HEK293 (cell line): ENCODE results near the gene TRAM2.
A peak's percentile ranks its signal among the peaks of the same experiment; 100 is the strongest.

ENCODE experiments used
- IKZF3 ChIP-seq: fragments of 450-650 bp; IDR thresholded peaks from 2 replicates; pipeline ENCODE4 v1.5.0; 2018; ENCODE audit warnings: missing biosample characterization, mild to moderate bottlenecking, missing genetic modification characterization, moderate library complexity
- PRDM1 ChIP-seq: fragments of 450-650 bp; formaldehyde crosslinking; IDR thresholded peaks from 2 replicates; pipeline ENCODE4; 2016; ENCODE audit warnings: missing biosample characterization, missing genetic modification characterization
- TSHZ1 ChIP-seq: fragments of 450-650 bp; formaldehyde crosslinking; IDR thresholded peaks from 2 replicates; pipeline ENCODE4 v1.5.1; 2016; ENCODE audit warnings: missing biosample characterization, missing genetic modification characterization, borderline replicate concordance
- ZBTB48 ChIP-seq: fragments of 450-650 bp; formaldehyde crosslinking; IDR thresholded peaks from 2 replicates; pipeline ENCODE4 v1.5.1; 2016; ENCODE audit warnings: missing biosample characterization, missing genetic modification characterization
- ZNF157 ChIP-seq: fragments of 450-650 bp; formaldehyde crosslinking; IDR thresholded peaks from 2 replicates; pipeline ENCODE4 v1.5.1; 2016; ENCODE audit warnings: missing biosample characterization, missing genetic modification characterization
- ZNF2 ChIP-seq: fragments of 450-650 bp; formaldehyde crosslinking; IDR thresholded peaks from 2 replicates; pipeline ENCODE4 v1.5.1; 2016; ENCODE audit warnings: missing biosample characterization, missing genetic modification characterization
- ZNF24 ChIP-seq: fragments of 450-650 bp; formaldehyde crosslinking; IDR thresholded peaks from 2 replicates; pipeline ENCODE4 v1.5.1; 2016; ENCODE audit warnings: missing biosample characterization, missing genetic modification characterization
- ZNF324 ChIP-seq: fragments of 450-650 bp; formaldehyde crosslinking; IDR thresholded peaks from 2 replicates; pipeline ENCODE4 v1.5.1; 2016; ENCODE audit warnings: missing biosample characterization, missing genetic modification characterization
- ZNF366 ChIP-seq: fragments of 450-650 bp; formaldehyde crosslinking; conservative IDR thresholded peaks from 2 replicates; pipeline ENCODE4 v1.5.1; 2016; ENCODE audit warnings: missing biosample characterization, missing genetic modification characterization
- ZNF555 ChIP-seq: fragments of 450-650 bp; formaldehyde crosslinking; conservative IDR thresholded peaks from 2 replicates; pipeline ENCODE4 v1.5.1; 2017; ENCODE audit warnings: missing biosample characterization, mild to moderate bottlenecking, missing genetic modification characterization, inconsistent platforms
- ZNF560 ChIP-seq: fragments of 450-650 bp; formaldehyde crosslinking; IDR thresholded peaks from 2 replicates; pipeline ENCODE4 v1.5.1; 2017; ENCODE audit warnings: missing biosample characterization, missing genetic modification characterization, borderline replicate concordance
- ZSCAN30 ChIP-seq: fragments of 450-650 bp; IDR thresholded peaks from 2 replicates; pipeline ENCODE4 v1.5.1; 2018; ENCODE audit warnings: missing biosample characterization, mild to moderate bottlenecking, missing genetic modification characterization, moderate library complexity
- ZXDB ChIP-seq: fragments of 450-650 bp; formaldehyde crosslinking; IDR thresholded peaks from 2 replicates; pipeline ENCODE4 v1.5.1; 2016; ENCODE audit warnings: missing biosample characterization, missing genetic modification characterization
- TF ChIP-seq, protein P1 (sequence below): fragments of 450-650 bp; formaldehyde crosslinking; IDR thresholded peaks from 2 replicates; pipeline ENCODE4 v1.5.1; 2016; ENCODE audit warnings: missing biosample characterization, missing genetic modification characterization
- TF ChIP-seq, protein P2 (sequence below): fragments of 450-650 bp; formaldehyde crosslinking; IDR thresholded peaks from 2 replicates; pipeline ENCODE4 v1.5.1; 2016; ENCODE audit warnings: missing biosample characterization, missing genetic modification characterization
- TF ChIP-seq, protein P3 (sequence below): fragments of 450-650 bp; formaldehyde crosslinking; IDR thresholded peaks from 2 replicates; pipeline ENCODE4 v1.5.1; 2016; ENCODE audit warnings: missing biosample characterization, missing genetic modification characterization

TRAM2 gene

DNA sequence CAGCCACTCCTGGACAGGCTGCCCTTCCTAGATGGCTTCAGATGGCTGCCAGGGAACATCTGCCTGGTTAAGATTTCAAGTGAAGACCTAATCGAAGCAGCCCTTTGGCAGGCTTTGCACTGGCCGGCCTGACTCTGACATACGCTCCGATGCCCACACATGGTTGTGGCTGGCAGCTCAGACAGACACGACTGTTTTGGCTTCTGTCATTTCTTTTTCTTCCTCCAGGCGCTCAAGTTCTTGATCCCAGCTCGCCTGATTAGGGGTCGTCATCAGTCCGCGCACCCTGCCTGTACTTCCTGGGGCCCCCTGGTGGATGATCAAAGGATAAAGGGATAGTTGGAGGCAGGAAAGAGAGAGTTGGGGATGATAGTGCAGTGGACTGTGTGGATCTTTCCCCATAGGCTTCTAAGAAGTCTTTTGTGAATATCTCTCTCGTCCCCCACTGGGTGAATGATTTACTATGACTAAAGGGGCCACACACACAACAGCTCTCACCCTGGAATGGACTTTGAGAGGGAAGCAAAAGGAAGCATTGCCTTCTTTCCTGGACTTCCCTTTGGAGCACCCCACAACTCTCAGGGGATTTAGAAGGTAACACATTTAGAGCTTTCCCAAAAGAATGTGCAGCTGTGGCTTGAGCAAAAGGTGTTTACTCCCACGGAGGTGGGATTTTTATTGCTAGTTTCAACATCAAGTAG, 21.4 kb upstream of the TRAM2 start (continued):
- TF ChIP-seq IKZF3 (tag by site-specific recombination) = peak; percentile 20; the same call in 1 of the 2 replicates
- TF ChIP-seq ZNF2 (tag by site-specific recombination) = peak; percentile 83
- TF ChIP-seq ZNF157 (tag by site-specific recombination) = no peak
- TF ChIP-seq TSHZ1 (tag by site-specific recombination) = no peak
- TF ChIP-seq, protein P1, sequence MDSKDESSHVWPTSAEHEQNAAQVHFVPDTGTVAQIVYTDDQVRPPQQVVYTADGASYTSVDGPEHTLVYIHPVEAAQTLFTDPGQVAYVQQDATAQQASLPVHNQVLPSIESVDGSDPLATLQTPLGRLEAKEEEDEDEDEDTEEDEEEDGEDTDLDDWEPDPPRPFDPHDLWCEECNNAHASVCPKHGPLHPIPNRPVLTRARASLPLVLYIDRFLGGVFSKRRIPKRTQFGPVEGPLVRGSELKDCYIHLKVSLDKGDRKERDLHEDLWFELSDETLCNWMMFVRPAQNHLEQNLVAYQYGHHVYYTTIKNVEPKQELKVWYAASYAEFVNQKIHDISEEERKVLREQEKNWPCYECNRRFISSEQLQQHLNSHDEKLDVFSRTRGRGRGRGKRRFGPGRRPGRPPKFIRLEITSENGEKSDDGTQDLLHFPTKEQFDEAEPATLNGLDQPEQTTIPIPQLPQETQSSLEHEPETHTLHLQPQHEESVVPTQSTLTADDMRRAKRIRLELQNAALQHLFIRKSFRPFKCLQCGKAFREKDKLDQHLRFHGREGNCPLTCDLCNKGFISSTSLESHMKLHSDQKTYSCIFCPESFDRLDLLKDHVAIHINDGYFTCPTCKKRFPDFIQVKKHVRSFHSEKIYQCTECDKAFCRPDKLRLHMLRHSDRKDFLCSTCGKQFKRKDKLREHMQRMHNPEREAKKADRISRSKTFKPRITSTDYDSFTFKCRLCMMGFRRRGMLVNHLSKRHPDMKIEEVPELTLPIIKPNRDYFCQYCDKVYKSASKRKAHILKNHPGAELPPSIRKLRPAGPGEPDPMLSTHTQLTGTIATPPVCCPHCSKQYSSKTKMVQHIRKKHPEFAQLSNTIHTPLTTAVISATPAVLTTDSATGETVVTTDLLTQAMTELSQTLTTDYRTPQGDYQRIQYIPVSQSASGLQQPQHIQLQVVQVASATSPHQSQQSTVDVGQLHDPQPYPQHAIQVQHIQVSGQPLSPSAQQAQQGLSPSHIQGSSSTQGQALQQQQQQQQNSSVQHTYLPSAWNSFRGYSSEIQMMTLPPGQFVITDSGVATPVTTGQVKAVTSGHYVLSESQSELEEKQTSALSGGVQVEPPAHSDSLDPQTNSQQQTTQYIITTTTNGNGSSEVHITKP (tag by site-specific recombination) = no peak; the same call in 1 of the 2 replicates
- TF ChIP-seq ZBTB48 (tag by site-specific recombination) = peak; percentile 98
- TF ChIP-seq, protein P2, sequence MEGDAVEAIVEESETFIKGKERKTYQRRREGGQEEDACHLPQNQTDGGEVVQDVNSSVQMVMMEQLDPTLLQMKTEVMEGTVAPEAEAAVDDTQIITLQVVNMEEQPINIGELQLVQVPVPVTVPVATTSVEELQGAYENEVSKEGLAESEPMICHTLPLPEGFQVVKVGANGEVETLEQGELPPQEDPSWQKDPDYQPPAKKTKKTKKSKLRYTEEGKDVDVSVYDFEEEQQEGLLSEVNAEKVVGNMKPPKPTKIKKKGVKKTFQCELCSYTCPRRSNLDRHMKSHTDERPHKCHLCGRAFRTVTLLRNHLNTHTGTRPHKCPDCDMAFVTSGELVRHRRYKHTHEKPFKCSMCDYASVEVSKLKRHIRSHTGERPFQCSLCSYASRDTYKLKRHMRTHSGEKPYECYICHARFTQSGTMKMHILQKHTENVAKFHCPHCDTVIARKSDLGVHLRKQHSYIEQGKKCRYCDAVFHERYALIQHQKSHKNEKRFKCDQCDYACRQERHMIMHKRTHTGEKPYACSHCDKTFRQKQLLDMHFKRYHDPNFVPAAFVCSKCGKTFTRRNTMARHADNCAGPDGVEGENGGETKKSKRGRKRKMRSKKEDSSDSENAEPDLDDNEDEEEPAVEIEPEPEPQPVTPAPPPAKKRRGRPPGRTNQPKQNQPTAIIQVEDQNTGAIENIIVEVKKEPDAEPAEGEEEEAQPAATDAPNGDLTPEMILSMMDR (tag by site-specific recombination) = peak; percentile 86
- TF ChIP-seq ZNF324 (tag by site-specific recombination) = 0 out of 2 replicates have a peak, but pooled peaks have one; percentile 49
- peak; percentile 35; the same call in 1 of the 2 replicates for TF ChIP-seq ZXDB (tag by site-specific recombination)
- TF ChIP-seq, protein P3, sequence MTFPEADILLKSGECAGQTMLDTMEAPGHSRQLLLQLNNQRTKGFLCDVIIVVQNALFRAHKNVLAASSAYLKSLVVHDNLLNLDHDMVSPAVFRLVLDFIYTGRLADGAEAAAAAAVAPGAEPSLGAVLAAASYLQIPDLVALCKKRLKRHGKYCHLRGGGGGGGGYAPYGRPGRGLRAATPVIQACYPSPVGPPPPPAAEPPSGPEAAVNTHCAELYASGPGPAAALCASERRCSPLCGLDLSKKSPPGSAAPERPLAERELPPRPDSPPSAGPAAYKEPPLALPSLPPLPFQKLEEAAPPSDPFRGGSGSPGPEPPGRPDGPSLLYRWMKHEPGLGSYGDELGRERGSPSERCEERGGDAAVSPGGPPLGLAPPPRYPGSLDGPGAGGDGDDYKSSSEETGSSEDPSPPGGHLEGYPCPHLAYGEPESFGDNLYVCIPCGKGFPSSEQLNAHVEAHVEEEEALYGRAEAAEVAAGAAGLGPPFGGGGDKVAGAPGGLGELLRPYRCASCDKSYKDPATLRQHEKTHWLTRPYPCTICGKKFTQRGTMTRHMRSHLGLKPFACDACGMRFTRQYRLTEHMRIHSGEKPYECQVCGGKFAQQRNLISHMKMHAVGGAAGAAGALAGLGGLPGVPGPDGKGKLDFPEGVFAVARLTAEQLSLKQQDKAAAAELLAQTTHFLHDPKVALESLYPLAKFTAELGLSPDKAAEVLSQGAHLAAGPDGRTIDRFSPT (tag by site-specific recombination) = no peak
- no peak for TF ChIP-seq ZNF560
- TF ChIP-seq ZNF555 (tag by site-specific recombination) = no peak
- peak; percentile 45; the same call in 1 of the 2 replicates for TF ChIP-seq ZSCAN30 (tag by site-specific recombination)
- TF ChIP-seq ZNF24 (tag by site-specific recombination) = no peak
- peak; percentile 53; the same call in 1 of the 2 replicates for TF ChIP-seq ZNF366
- TF ChIP-seq PRDM1 (tag by site-specific recombination) = 0 out of 2 replicates have a peak, but pooled peaks have one; percentile 21
